Measurements from ENCODE around the gene GLRA2. TPM values are rescaled to one million over a fixed set of nuclear protein-coding genes. Genes with fewer than 3 reads are reported as not detected.

The GLRA2 gene
- total RNA-seq, 1 donor = not detected

DNA sequence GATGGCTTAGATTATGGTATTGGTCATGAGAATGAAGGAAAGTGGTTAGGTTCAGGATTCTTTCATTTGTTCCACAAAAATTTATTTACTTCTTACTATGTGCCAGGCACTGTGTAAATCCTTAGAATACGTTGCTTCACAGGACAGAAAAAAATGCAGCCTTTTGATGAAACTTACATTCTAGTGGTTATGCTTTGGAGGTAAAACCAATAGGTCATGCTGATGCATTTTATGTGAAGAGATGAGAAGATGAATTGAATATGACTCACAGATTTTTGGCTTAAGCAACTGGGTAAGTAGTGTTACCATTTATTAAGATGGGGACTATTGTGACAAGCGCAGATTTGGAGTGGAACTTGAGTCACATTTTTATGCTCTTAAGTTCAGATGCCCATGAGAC lies 165.3 kb downstream of the GLRA2 start:
- no peak for DNase-seq (ENCODE audit: low read depth in 2 of 3, low spot score in 2 of 3)

- DNase-seq (ENCODE audit: low read depth in 2 of 3, low spot score in 2 of 3) = no peak
Measured at GRCh38 chrX:14697451-14697850, 168.1 kb downstream of the GLRA2 start.

- no peak for DNase-seq (ENCODE audit: low read depth in 2 of 3, low spot score in 2 of 3)
Measured at GRCh38 chrX:14698790-14699189, 169.5 kb downstream of the GLRA2 start.

DNA sequence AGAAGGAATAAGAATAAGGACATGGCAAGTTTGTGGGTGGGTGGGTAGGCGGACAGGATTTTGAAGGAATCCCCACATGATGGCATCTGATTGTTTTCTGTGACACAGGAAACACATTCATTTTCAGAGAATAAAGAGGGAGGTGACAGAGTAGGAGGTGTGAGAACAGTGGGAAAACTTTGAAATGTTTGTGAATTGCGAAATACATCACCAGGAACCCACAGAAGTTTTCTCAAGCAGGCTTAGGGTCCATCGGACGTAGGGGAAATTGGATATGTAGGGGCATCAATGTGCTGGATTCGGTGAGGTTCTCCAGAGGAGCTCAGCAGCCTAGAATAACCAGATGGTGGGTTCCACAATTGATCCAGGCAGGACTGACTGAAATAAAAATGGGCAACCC lies 171.6 kb downstream of the GLRA2 start:
- DNase-seq (ENCODE audit: low read depth in 2 of 3, low spot score in 2 of 3) = no peak

DNA sequence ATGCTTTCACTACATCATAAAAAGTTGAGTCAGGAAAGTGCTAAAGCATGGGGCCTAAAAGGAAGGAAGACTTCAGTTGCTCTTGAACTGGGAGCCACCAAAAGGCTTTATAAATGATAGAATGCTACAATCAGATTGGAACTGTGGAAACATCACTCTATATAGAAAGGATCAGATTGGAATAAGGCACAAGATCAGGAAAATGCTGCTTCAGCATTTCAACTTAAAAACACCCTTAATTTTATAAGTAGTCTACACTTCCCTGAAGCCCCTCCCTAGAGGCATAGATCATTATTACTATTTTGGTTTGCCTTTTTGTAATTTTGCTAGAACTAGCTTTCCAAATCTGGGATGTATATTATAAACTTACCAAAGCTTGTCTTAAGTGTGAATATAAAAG lies 172.8 kb downstream of the GLRA2 start:
- no peak for DNase-seq (ENCODE audit: low read depth in 2 of 3, low spot score in 2 of 3)

DNA sequence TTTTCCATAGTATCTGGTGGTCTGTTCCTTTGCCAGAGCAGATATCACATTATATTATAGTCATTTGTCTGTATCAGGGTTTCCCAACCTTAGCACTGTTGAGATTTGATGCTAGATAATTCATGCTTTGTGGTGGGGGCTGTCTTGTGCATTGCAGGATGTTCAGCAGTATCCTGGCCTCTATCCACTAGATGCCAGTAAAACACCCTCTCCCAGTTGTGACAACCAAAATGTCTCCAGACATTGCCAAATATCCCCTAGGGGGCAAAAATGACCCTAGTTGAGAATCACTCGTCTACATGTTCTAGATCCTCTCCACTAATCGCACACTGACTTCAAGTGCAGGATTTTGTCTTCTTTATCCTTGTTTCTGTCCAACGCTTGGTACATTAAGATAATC lies 182.8 kb downstream of the GLRA2 start:
- no peak for DNase-seq (ENCODE audit: low read depth in 2 of 3, low spot score in 2 of 3)

DNA sequence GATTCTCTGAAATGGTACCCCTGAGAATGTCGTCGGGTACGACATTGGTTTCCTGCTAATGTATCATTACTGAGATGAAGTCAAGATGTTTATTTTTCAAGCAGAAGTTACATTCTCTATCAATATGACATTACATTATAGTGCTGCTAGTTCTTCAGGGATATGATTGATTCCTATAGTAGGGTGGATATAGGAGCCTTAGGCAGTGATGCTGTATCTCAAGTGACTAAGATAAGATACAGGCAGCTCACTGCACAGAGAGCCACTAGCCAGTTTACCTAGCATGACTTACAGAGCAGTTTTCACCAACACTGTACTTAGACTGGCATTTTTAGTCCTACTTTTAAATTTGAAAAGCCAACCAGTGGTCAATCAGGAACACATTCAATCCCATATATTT lies 188.6 kb downstream of the GLRA2 start:
- DNase-seq (ENCODE audit: low read depth in 2 of 3, low spot score in 2 of 3) = no peak

DNA sequence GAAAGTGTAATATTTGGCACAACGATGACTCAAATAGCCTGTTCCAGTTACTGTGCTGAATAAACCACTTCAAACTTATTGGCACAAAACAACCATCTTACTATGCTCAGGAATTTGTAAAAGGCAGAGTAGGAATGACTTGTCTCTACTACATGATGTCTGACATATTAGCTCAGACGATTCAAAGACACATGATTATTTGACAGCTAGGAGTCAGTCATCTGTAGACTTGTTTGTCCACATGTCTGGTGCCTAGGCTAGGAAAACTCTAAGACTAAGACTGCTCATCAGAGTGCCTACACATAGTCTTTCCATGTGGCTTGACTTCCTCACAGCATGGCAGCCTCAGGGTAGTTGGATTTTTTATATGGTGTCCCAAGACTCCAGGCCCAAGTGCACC lies 189.1 kb downstream of the GLRA2 start:
- no peak for DNase-seq (ENCODE audit: low read depth in 2 of 3, low spot score in 2 of 3)

DNA sequence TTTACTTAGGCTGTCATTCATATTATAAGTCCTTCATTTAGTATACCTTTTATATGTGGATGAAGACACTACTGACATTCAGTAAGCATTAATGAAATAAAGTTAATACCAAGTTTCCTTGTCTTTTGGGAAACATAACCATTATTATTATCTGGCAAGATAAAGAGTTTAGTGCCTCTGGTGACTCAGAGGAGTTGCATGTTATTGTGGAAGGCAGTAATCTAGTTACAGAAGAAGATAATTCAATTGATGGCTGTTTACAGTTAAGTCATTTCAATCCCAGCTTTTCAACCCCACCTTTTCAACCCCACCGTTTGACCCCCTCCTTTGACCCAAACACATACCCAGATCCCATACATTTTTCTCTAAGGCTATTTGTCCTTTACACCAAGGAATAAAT lies 199.7 kb downstream of the GLRA2 start:
- DNase-seq (ENCODE audit: low read depth in 2 of 3, low spot score in 2 of 3) = no peak

GRCh38 chrX:14738643-14739042 lies 209.3 kb downstream of the GLRA2 start:
- no peak for DNase-seq (ENCODE audit: low read depth in 2 of 3, low spot score in 2 of 3)

GRCh38 chrX:14753441-14753840 lies 224.1 kb downstream of the GLRA2 start:
- no peak for DNase-seq (ENCODE audit: low read depth in 2 of 3, low spot score in 2 of 3)

DNA sequence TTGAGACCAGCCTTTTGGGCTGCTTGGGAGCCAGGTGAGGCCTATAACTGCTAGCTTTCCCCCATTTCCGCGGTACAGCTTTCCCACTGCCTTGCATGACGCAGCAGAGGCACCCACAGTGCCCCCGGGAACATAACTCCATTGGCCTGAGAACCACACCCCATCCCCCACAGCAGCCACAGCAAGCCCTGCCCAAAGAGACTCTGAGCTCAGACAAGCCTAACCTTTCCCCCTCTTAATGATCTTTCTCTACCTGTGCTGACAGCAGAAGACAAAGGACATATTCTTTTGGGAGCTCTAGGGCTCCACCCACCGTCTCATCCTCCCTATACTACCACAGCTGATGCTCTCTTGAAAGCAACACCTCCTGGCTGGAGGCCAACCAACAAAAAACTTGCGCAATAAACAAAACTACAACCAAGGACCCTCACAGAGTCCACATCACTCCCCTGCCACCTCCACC lies 228.7 kb downstream of the GLRA2 start:
- no peak for DNase-seq (ENCODE audit: low read depth in 2 of 3, low spot score in 2 of 3)

DNA sequence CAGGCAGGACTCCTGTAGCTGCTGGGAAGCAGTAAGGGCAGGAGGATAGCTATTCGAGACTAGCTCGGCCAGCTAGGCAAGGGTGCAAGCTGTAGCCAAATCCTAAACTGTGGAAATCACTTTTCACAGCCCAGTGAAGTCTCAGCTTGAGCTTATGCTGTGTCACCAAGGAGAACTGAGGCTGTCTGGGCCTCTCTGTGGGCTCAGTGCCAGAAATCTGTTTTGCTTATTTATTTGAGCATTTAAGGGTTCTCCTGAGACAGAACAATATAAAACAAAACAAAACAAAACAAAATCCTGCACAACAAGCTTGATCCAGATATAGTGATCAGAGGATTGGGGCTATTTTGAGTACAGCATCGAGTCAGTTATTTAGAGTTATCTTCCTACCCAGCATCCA lies 246.1 kb downstream of the GLRA2 start:
- no peak for DNase-seq (ENCODE audit: low read depth in 2 of 3, low spot score in 2 of 3)

DNA sequence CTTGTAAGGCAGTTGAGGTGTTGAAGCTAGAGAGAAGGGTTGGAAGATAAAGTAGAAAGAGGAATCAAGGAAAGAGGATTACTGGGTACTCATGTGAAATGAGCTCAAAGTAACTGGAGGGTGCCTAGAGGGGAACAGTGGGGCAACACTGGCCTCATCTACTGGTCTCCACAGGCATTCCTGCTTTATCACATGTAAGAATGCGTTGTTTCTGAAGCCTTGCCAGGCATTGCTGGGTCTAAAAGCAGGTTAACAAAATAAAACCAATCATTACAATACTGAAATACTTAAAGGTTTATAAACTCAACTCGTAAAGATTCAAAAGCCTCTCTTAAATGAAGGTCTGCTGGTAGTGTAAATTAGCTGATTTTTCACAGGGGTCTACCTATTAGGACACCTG lies 247.6 kb downstream of the GLRA2 start:
- no peak for DNase-seq (ENCODE audit: low read depth in 2 of 3, low spot score in 2 of 3)

DNA sequence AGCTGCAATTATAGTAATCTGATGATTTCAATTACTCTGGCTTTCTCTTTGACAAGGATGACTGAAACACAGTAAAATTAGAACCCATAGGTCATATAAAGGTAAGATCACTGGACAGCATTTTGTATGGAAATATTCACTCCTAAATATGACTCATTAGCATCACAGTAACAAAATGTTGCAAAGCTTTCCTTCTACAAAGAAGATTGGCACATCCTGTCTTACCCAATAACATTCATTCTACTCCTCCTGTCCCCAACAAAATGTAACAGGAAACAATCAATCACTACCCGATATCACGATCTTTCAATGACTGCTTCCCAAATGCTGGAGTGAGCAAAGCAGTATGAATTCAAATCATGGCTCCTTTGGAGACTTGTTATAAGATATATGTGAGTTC lies 248.2 kb downstream of the GLRA2 start:
- no peak for DNase-seq (ENCODE audit: low read depth in 2 of 3, low spot score in 2 of 3)

GRCh38 chrX:14779580-14779979 lies 250.2 kb downstream of the GLRA2 start:
- no peak for DNase-seq (ENCODE audit: low read depth in 2 of 3, low spot score in 2 of 3)
